Gastroesophageal sphincter (tissue), 3 donors: ENCODE data around the gene EFCAB14.
"Not testable (repeated sequence)": the region's sequence is repeated elsewhere in the genome, so short reads cannot be mapped to it uniquely, and the experiment has no call there.

ENCODE experiments used
- EP300 ChIP-seq: sonication (generic); formaldehyde crosslinking; IDR thresholded peaks from one replicate; pipeline ENCODE4 v1.6.1; 2017; ENCODE audit warnings: antibody characterized with exemption, mild to moderate bottlenecking
- POLR2A ChIP-seq, 2 donors: fragments of 450-650 bp; IDR thresholded peaks; one replicate each; pipeline ENCODE4 v1.6.1; 2017; ENCODE audit warnings: antibody characterized with exemption in 2 of 2, mild to moderate bottlenecking in 2 of 2, moderate library complexity in 1 of 2
- POLR2AphosphoS5 ChIP-seq: sonication (generic); formaldehyde crosslinking; IDR thresholded peaks from one replicate; pipeline ENCODE4 v1.6.1; 2017; ENCODE audit warnings: antibody characterized with exemption
- TF ChIP-seq, protein P1 (sequence below), 4 experiments: fragments of 200-600 bp in 2 of 4; fragments of 450-650 bp in 2 of 4; sonication (generic) in 1 of 4; IDR thresholded peaks; one replicate each; pipeline ENCODE4 v1.5.1; 2017 to 2019; ENCODE audit warnings: antibody characterized with exemption in 4 of 4, mild to moderate bottlenecking in 2 of 4, moderate library complexity in 2 of 4

DNA sequence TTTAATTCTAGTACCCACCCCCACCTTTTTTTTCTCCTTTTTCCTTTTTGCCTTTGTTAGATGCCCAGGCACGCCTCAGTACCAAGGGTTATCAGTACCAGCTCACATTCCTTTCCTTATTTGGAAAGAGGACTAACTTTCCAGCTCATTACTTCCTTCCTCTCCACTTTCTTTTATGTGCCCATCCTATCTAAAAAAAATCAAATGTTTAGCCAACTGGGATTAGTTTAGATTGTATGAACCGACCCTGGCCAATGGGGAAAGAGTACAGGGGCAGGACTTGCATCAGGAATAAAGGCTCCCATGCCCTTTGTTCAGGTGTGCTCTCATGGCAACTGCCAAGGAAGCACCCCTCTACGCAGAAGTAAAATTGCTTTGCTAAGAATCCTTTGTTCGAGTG is 35.8 kb upstream of the EFCAB14 start:
- not testable (repeated sequence) for TF ChIP-seq POLR2A (IDR thresholded peaks at IDR 0.05); EP300; POLR2AphosphoS5
- TF ChIP-seq, protein P1, sequence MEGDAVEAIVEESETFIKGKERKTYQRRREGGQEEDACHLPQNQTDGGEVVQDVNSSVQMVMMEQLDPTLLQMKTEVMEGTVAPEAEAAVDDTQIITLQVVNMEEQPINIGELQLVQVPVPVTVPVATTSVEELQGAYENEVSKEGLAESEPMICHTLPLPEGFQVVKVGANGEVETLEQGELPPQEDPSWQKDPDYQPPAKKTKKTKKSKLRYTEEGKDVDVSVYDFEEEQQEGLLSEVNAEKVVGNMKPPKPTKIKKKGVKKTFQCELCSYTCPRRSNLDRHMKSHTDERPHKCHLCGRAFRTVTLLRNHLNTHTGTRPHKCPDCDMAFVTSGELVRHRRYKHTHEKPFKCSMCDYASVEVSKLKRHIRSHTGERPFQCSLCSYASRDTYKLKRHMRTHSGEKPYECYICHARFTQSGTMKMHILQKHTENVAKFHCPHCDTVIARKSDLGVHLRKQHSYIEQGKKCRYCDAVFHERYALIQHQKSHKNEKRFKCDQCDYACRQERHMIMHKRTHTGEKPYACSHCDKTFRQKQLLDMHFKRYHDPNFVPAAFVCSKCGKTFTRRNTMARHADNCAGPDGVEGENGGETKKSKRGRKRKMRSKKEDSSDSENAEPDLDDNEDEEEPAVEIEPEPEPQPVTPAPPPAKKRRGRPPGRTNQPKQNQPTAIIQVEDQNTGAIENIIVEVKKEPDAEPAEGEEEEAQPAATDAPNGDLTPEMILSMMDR (IDR thresholded peaks at IDR 0.05) = not testable (repeated sequence)
